ENCODE measurements around the gene BMF. TPM values are rescaled to one million over a fixed set of nuclear protein-coding genes. Genes with fewer than 3 reads are reported as not detected.

The BMF gene
- total RNA-seq, 4 donors from 2014 or later, result 4.6 to 8.3 (median 6.3) TPM

GRCh38 chr15:40087068-40087810, 21.4 kb downstream of the BMF start:
- TF ChIP-seq POLR2AphosphoS5 (IDR thresholded peaks at IDR 0.05) (no peak), POLR2A (IDR thresholded peaks at IDR 0.05; ENCODE audit: low read depth) (no peak), EP300 (IDR thresholded peaks at IDR 0.05) (no peak)
- TF ChIP-seq, protein P1, sequence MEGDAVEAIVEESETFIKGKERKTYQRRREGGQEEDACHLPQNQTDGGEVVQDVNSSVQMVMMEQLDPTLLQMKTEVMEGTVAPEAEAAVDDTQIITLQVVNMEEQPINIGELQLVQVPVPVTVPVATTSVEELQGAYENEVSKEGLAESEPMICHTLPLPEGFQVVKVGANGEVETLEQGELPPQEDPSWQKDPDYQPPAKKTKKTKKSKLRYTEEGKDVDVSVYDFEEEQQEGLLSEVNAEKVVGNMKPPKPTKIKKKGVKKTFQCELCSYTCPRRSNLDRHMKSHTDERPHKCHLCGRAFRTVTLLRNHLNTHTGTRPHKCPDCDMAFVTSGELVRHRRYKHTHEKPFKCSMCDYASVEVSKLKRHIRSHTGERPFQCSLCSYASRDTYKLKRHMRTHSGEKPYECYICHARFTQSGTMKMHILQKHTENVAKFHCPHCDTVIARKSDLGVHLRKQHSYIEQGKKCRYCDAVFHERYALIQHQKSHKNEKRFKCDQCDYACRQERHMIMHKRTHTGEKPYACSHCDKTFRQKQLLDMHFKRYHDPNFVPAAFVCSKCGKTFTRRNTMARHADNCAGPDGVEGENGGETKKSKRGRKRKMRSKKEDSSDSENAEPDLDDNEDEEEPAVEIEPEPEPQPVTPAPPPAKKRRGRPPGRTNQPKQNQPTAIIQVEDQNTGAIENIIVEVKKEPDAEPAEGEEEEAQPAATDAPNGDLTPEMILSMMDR (IDR thresholded peaks at IDR 0.05), result no peak
- no peak overlapping the region for H3K4me3 ChIP-seq
- whole genome bisulfite sequencing, result 75% methylated on average over 14 of the region's 14 CpGs
- no peak for DNase-seq (ENCODE audit: extremely low spot score)
- peaks cover 0 to 21% (median 5%) of the 10 kb centered on the region in 4 donors for H3K36me3 ChIP-seq
- intact Hi-C loops (cut with DNase I), result no loop called here
- peaks cover 39 to 56% (median 51%) of the 10 kb centered on the region in 4 donors for H3K4me1 ChIP-seq
- no peaks in the 10 kb centered on the region for H3K27me3 ChIP-seq
- no peaks in the 10 kb centered on the region for H3K9me3 ChIP-seq
- no peak overlapping the region for H3K27ac ChIP-seq (replicated peaks in 1 of 4)

DNA sequence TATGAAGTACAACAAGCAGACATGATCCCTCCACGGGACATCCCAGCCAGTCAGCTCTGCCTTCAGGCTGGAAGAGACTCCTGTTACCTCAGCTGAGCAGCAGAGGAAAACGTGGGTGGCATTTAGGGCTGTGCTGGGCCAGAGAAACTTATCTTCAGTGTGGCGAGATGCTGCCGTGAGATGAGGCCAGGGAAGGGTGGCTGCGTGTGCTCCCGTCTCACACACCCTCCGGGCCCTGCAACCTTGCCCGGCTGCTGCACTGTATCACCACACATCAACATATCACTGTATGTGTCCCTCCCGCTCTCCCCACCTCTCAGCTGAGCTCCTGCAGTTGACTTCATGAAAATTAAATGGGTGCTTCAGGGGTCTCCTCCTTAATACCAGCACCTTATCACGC, 23.4 kb downstream of the BMF start:
- Histone ChIP-seq H3K27me3 (no peaks in the 10 kb centered on the region), H3K36me3 (peaks cover 0 to 8% (median 0%) of the 10 kb centered on the region in 4 donors), H3K4me1 (peaks cover 49 to 61% (median 57%) of the 10 kb centered on the region in 4 donors), H3K9me3 (no peaks in the 10 kb centered on the region), H3K4me3 (no peak overlapping the region), H3K27ac (replicated peaks in 1 of 4) (no peak overlapping the region)
- WGBS, result 84% methylated on average over 10 of the region's 10 CpGs
- no peak for DNase-seq (ENCODE audit: extremely low spot score)
- intact Hi-C loops (cut with DNase I), result no loop called here
- TF ChIP-seq POLR2A (IDR thresholded peaks at IDR 0.05; ENCODE audit: low read depth) (no peak), POLR2AphosphoS5 (IDR thresholded peaks at IDR 0.05) (no peak), EP300 (IDR thresholded peaks at IDR 0.05) (no peak)
- TF ChIP-seq, protein P1 (IDR thresholded peaks at IDR 0.05), result no peak

GRCh38 chr15:40084650-40085049, 24.0 kb downstream of the BMF start:
- TF ChIP-seq EP300 (IDR thresholded peaks at IDR 0.05) (no peak), POLR2A (IDR thresholded peaks at IDR 0.05; ENCODE audit: low read depth) (no peak), POLR2AphosphoS5 (IDR thresholded peaks at IDR 0.05) (no peak)
- TF ChIP-seq, protein P1 (IDR thresholded peaks at IDR 0.05), result no peak
- no peak overlapping the region for H3K4me3 ChIP-seq
- 100% methylated on average over 9 of the region's 9 CpGs for WGBS
- no peak overlapping the region for H3K27ac ChIP-seq (replicated peaks in 1 of 4)
- H3K9me3 ChIP-seq, result no peaks in the 10 kb centered on the region
- no peaks in the 10 kb centered on the region for H3K27me3 ChIP-seq
- intact Hi-C loops (cut with DNase I), result no loop called here
- peaks cover 0 to 2% (median 0%) of the 10 kb centered on the region in 4 donors for H3K36me3 ChIP-seq
- H3K4me1 ChIP-seq, result peaks cover 49 to 63% (median 56%) of the 10 kb centered on the region in 4 donors
- no peak for DNase-seq (ENCODE audit: extremely low spot score)

GRCh38 chr15:40082195-40082883, 26.3 kb downstream of the BMF start:
- Histone ChIP-seq H3K9me3 (no peaks in the 10 kb centered on the region), H3K4me1 (peaks cover 32 to 40% (median 36%) of the 10 kb centered on the region in 4 donors), H3K36me3 (no peaks in the 10 kb centered on the region), H3K27ac (replicated peaks in 1 of 4) (peak overlapping the region; percentile 55 to 73 (median 71)), H3K27me3 (no peaks in the 10 kb centered on the region), H3K4me3 (peak overlapping the region; percentile 40 to 49 (median 42))
- intact Hi-C loops (cut with DNase I), result no loop called here
- no peak for DNase-seq (ENCODE audit: extremely low spot score)
- TF ChIP-seq, protein P1 (IDR thresholded peaks at IDR 0.05), result no peak
- TF ChIP-seq POLR2AphosphoS5 (IDR thresholded peaks at IDR 0.05) (no peak), EP300 (IDR thresholded peaks at IDR 0.05) (no peak), POLR2A (IDR thresholded peaks at IDR 0.05; ENCODE audit: low read depth) (no peak)
- 51% methylated on average over 12 of the region's 12 CpGs for WGBS
